Measurements from ENCODE around the gene SCAF8.
"Not testable (repeated sequence)": the region's sequence is repeated elsewhere in the genome, so short reads cannot be mapped to it uniquely, and the experiment has no call there.

SCAF8 gene

GRCh38 chr6:154805288-154805911 lies 72.2 kb downstream of the SCAF8 start:
- peak; percentile 33 for TF ChIP-seq CTCF (IDR thresholded peaks at IDR 0.05; ENCODE audit: low read depth, low read length)
- peak; percentile 15 for DNase-seq (ENCODE audit: extremely low read depth, low read depth)

GRCh38 chr6:154806804-154807203 lies 73.6 kb downstream of the SCAF8 start:
- no peak for TF ChIP-seq CTCF (IDR thresholded peaks at IDR 0.05; ENCODE audit: low read depth, low read length)
- no peak for DNase-seq (ENCODE audit: extremely low read depth, low read depth)

GRCh38 chr6:154811663-154812062 lies 78.4 kb downstream of the SCAF8 start:
- not testable (repeated sequence) for DNase-seq (ENCODE audit: extremely low read depth, low read depth)

- TF ChIP-seq CTCF (IDR thresholded peaks at IDR 0.05; ENCODE audit: low read depth, low read length), result no peak
- no peak for DNase-seq (ENCODE audit: extremely low read depth, low read depth)
These were observed 80.8 kb downstream of the SCAF8 start for GRCh38 chr6:154814063-154814462.

GRCh38 chr6:154815938-154816820 lies 83.0 kb downstream of the SCAF8 start:
- no peak for TF ChIP-seq CTCF (IDR thresholded peaks at IDR 0.05; ENCODE audit: low read depth, low read length)
- no peak for DNase-seq (ENCODE audit: extremely low read depth, low read depth)

- DNase-seq (ENCODE audit: extremely low read depth, low read depth), result no peak
- no peak for TF ChIP-seq CTCF (IDR thresholded peaks at IDR 0.05; ENCODE audit: low read depth, low read length)
These were observed 87.9 kb downstream of the SCAF8 start for GRCh38 chr6:154821099-154821498.

GRCh38 chr6:154821638-154822037 lies 88.4 kb downstream of the SCAF8 start:
- DNase-seq (ENCODE audit: extremely low read depth, low read depth), result no peak
- no peak for TF ChIP-seq CTCF (IDR thresholded peaks at IDR 0.05; ENCODE audit: low read depth, low read length)

Data from AG09319 (cell line).